Left lobe of liver (tissue), 2 donors: ENCODE data around the gene ZNF595. TPM values are rescaled to one million over a fixed set of nuclear protein-coding genes. Genes with fewer than 3 reads are reported as not detected.
"Not testable (repeated sequence)": the region's sequence is repeated elsewhere in the genome, so short reads cannot be mapped to it uniquely, and the experiment has no call there.

Experiments
- ATAC-seq: fragments of 200-7000 bp; cut with Tn5 transposase; one replicate; pipeline ENCODE4 v1.9.1; 2020; ENCODE audit warnings: mild to moderate bottlenecking, moderate library complexity
- DNase-seq: peaks from one replicate; pipeline ENCODE4 v3.0.0-alpha.2; 2020; ENCODE audit warnings: low spot score
- total RNA-seq: library from RNA; stranded (reverse); gene quantifications from one replicate; pipeline ENCODE4 v1.2.1, GENCODE V29; 2021
- donor health status: DM: no; HTN: no; CAD: no; lungs with moderate emphysema.
- donor health status: DM: no; HTN: yes; CAD: no.

The ZNF595 gene
- total RNA-seq, 1 donor from 2014 or later: 5.4 TPM

DNA sequence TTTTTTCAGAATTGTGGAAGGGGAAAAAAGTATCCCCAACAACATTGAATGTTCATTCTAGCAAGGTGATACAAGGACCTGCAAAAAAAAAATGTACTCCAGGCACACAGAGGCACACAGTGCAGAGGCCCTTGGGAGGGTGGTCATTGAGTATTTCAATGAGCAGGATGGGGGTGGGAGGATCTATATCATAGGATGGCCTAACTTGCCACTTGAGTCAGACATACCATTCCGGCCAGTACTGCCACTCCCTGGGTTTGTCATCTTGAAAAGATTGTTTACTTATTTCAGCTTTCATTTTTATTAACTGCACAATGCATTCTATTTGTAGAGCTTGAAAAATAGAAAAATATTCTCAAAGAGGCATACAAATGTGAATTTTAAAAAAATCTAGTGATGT is 18.7 kb downstream of the ZNF595 start:
- ATAC-seq (no peak), DNase-seq (no peak)

DNA sequence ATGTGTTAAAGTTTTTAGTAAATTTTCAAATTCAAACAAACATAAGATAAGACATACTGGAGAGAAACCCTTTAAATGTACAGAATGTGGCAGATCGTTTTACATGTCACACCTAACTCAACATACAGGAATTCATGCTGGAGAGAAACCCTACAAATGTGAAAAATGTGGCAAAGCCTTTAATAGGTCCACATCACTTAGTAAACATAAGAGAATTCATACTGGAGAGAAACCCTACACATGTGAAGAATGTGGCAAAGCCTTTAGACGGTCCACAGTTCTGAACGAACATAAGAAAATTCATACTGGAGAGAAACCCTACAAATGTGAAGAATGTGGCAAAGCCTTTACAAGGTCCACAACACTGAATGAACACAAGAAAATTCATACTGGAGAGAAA is 32.8 kb downstream of the ZNF595 start:
- DNase-seq (no peak), ATAC-seq (no peak)

DNA sequence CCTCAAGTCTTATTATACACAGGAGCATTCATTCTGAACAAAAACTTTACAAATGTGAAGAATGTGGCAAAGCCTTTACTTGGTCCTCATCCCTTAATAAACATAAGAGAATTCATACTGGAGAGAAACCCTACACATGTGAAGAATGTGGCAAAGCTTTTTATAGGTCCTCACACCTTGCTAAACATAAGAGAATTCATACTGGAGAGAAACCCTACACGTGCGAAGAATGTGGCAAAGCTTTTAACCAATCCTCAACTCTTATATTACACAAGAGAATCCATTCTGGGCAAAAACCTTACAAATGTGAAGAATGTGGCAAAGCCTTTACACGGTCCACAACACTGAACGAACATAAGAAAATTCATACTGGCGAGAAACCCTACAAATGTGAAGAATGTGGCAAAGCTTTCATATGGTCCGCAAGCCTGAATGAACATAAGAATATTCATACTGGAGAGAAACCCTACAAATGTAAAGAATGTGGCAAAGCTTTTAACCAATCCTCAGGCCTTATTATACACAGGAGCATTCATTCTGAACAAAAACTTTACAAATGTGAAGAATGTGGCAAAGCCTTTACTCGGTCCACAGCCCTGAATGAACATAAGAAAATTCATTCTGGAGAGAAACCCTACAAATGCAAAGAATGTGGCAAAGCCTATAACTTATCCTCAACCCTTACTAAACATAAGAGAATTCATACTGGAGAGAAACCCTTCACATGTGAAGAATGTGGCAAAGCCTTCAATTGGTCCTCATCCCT is 33.6 kb downstream of the ZNF595 start:
- ATAC-seq, DNase-seq: not testable (repeated sequence)

DNA sequence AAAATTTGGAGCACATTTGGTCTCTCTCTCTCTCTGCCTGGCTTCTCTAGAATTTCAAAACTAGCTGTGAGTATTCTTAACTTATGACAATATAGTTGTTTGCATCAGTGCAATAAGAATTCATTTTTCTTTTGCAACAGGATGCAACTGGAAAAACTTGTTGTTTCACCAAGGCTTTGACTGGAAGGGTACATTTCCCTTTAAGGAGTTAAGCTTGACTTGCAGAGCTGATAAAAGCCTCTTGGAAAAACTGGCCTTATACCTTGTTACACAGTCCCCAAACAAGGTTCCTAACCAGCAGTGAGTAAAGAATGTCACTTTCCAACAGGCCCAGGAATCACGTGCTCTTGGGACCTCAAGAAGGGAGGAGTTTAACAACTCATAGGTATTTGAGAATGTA is 45.3 kb downstream of the ZNF595 start:
- DNase-seq: no peak
- ATAC-seq: no peak

DNA sequence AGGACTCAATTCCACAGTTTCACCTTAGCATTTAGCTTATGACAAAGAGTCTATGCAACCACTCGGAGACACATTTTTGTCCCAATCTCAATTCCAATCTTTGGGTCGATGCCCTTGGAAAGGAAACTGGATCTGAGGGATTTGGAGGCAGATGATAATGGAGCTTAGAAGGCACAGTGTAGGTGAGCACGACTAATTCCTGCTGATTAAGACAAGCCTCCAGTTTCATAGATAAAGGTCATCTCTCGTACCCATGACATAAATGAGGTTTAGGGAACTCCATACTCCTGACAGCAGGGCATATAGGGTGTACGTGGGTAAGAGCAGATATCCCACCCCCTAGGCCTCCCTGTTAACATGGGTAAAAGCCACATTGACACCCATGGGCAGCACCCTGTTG is 46.7 kb downstream of the ZNF595 start:
- DNase-seq (no peak), ATAC-seq (no peak)

DNA sequence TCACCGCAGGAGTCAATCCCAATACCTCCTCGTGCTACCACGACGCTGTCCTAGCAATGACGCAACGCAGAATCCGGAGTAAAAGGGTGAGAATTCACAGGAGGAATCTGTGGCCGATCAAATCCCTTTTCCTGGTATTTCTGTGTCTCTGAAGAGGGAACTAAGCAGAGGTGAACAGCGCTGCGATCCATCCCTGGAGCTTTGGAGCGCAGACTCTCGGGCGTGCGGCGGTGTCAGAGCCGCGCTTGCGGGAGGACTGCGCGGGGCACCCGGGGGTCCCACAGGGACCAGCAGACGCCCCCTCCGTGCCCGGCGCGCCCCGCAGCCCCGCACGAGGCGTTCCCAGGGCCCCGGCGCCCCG is 53.9 kb downstream of the ZNF595 start:
- no peak for DNase-seq
- no peak for ATAC-seq

DNA sequence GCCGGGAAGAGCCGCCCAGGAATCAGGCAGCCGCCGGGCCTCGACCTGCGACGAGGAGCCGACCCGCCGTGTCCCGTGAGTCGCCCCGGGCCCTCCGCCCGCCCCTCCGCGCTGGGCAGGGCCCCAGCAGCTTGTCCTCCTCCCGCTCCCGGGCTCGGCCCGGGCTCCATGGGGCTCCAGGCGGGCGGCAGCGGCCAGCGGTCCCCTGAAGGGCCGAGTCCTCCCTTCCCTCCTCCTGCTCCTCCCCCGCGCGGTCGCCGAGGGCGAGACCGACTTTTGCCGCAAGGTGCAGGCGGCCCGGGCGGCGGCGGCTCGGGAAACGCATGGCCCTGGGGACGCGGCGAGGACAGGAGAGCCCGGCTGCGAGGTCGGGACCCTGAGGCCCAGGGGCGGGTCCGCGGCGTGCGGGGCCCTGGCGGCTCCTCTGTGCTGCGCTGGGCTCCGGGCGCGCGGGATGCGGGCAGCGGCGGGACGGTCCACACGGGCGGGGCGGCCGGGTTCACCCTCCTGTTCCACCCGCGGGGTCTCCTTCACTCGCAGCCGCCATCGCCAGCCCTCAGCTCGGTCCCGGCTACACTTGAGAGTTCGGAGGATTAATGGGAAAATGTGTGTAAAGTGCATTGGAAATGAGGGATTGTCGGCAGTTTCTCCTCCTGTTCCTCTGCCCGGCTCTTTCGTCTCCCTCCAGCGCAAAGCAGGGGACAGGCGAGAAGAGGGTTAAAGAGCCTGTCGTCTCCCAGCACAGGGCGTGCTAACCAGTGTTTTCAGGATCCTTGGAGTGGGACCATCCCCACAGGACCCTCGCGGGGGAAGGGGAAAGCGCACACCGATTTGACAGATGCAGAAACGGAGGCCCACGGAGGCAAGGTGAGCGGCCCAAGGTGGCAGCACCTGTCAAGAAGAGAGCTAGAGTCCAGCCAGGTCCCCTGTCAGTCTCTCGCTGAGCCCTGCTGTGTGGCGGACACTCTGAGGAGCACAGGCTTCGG is 54.6 kb downstream of the ZNF595 start:
- no peak for ATAC-seq
- DNase-seq: no peak

DNA sequence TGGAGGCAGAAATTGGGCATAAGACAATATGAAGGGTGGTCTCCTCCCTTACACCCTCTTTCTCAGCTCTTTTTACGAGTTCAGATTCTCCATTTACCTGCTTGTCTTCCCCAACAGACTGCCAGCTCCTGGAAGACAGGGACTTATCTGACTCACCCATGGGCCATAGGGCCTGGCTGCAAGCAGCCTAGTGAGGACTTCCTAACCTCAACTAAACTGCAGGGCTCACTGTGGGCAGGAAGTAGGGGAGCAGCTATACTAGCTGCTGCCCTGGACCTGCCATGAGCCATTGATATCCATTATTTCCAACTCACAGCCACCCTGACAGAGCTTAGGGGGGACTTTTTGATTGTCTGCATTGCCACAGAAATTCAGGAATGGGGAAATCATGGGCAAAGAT is 59.6 kb downstream of the ZNF595 start:
- DNase-seq: no peak
- ATAC-seq: no peak

DNA sequence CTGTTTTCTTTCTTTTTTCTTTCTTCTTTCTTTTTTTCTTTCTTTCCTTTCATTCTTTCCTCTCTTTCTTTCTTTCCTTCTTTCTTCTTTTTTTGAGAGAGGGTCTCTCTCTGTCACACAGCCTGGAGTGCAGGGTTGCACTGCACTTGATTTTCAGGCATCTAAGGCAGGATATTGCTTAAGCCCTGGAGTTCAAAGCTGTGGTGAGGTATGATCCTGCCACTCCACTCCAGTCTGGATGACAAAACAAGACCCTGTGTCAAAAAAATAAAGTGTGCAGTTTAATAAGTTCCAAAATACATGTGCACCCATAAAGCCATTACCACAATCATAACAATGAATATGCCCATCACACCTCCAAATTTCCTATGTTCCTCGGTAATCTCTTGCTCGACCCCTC is 60.6 kb downstream of the ZNF595 start:
- ATAC-seq: no peak

DNA sequence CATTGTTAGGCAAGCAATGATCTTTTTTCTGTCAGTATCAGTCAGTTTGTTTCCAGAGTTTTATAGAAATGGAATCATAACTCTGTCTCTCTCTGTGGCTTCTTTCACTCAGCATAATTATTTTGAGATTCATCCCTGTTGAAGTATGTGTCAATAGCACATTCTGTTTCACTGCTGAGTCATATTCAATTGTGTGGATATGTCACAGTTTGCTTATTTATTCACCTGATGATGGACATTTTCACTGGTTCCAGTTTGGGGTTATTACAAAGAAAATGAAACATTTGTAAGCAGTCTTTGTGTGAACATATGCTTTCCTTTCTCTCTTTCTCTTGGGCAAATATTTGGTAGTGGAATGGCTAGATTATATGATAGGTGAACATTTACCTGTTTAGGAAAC is 61.0 kb downstream of the ZNF595 start:
- no peak for DNase-seq
- ATAC-seq: no peak

More for the DNA sequence above, 60.6 kb downstream of the ZNF595 start:
- DNase-seq: no peak

DNA sequence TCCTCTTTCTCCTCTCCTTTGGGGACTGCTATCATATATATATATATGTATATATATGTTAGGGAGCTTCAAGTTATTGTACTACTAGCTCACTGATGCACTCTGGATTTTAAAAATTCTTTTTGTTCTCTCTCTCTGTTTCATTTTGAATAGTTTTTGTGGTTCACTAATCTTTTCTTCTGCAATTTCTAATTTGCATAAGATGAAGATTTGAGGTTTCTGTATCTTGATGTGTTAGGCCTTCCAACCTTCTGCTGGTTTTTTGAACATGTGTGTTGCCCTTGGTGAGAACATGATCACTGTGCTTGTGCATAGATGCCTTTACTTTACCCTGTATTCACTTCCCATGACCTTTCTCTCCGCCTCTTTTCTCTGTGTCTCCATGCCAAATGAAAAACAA is 63.4 kb downstream of the ZNF595 start:
- no peak for ATAC-seq

DNA sequence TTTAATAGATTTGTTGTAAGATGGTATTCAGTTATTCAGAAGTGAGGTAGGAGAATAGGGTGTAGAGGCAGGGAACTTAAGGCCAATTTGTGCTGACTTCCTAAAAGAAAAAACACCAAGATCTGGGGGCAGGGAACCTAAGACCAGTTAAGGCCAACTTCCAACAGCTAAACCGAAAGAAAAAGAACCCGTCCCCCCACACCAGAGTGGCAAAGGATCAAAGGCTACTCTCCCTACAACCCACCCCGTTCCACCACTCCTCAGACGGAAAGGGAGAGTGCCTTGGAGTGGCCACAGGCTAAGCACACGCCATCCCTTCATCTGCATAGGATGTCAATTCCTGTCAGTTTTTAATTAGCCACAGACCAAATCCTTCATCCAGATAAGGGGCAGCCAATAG is 67.5 kb downstream of the ZNF595 start:
- ATAC-seq: no peak
- no peak for DNase-seq

More for the DNA sequence above, 63.4 kb downstream of the ZNF595 start:
- no peak for DNase-seq

DNA sequence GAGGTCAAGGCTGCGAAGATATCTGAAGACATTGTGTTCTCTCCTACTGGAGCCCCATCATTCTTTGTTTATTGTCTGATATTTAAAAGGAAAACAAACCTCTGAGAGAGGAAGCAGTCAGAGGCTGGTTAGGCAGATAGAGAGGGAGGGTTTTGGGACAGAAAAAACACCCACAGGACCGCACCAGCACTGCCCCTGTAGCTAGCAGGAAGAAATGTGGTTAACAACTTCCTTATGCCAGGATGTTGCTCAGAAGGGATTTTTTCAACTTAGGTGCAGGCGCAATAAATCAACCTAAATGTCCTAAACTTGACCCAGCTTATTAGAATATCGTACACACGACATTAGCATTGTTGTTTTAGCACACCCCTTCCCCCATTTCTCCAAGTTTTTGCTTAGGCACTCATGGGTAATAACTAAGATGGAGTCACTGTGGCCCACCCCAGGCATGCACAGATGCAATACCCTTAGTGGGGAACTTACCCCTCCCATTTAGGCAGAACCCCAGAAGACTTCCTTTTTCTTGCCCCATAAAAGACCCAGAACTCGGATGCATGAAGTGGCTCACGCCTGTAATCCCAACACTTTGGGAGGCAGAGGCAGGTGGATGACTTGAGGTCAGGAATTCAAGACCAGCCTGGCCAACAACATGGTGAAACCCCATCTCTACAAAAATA is 68.4 kb downstream of the ZNF595 start:
- DNase-seq (no peak), ATAC-seq (no peak)

DNA sequence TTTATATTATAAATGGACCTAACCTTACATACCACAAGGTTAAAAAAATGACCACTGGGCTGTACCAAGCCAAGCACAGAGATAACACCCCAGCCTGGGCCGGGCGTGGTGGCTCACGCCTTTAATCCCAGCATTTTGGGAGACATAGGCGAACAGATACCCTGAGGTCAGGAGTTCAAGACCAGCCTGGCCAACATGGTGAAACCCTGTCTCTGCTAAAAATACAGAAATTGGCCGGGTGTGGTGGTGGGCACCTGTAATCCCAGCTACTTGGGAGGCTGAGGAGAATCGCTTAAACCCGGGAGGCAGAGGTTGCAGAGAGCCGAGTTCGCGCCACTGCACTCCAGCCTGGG is 70.8 kb downstream of the ZNF595 start:
- DNase-seq, ATAC-seq: not testable (repeated sequence)

DNA sequence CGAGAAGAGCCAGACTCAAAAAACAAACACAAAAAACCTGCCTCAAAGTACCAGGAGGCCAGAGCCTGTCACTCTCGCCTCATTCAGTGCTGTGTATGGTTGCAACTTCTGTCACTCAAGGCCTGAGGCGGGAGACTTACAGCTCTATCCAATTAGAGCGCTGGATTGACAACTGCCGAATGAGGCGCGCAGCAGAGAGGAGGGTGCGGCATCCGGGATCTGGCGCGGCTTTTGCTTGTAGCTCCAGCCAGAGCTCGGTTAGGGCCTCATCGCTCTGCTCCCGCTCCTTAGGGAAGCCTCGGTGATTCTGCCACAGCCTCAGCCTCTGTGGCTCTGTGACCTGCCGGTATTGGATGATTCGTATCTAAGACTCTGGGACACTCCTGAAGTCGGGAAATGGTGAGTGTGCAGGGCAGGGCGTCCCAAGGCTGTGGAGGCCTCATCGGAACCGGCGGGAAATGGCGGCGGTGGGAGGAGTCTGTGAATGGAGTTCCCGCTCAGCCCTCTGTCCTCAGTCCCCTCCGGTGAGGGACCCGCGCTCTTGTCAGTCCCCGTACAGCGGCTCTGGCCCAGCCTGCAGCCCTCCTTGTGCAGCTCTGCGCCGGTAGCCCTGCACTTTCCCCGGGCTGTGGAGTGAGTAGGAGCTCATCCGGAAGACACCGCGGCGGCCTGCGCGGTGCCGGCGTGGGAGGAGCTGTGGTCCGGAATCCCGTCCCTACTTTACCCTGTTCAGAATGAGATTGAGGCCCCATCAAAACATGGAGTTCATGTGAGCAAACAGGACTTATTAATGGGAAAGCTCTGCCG is 71.4 kb downstream of the ZNF595 start, which contains the start of gene ZNF718:
ZNF718 (plus strand) TSS at position 227 of the 807 bp plus-strand sequence; CDS start at position 397, 170 bp downstream.
- DNase-seq (peak; percentile 96), ATAC-seq (peak; percentile 96)

DNA sequence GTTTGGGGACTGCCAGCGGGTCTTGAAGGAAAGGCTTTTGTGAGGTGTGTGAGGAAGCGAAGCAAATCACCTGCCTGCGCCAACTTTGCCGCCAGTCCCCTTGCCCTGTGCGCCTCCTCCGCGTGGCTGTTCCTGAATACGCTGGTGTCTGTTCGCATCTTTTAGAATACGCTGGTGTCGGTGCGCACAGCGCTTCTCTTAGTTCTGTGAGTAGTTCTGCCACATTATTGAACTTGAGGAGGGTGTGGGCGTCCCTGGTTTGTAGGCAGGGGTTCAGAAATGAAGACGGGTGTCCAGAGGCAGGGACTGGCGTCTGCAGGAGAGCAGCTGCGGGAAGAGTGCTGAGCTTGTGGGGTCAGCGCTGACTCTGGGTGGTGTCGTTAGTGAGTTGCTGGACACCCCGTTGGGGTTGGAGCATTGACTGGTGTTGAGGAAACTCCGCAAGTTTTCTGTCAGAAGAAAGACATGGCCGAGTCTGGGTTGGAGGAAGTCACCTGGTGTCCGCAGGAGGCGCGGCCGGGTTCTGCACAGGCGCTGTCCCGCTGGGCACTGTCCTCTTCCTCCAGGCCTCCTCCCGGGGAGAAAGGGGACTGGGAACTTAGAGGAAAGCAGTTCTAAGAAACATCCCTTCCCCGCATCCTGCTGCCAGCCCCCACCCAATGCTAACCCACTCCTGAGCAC is 72.1 kb downstream of the ZNF595 start:
- peak; percentile 54 for DNase-seq
- peak; percentile 38 for ATAC-seq

DNA sequence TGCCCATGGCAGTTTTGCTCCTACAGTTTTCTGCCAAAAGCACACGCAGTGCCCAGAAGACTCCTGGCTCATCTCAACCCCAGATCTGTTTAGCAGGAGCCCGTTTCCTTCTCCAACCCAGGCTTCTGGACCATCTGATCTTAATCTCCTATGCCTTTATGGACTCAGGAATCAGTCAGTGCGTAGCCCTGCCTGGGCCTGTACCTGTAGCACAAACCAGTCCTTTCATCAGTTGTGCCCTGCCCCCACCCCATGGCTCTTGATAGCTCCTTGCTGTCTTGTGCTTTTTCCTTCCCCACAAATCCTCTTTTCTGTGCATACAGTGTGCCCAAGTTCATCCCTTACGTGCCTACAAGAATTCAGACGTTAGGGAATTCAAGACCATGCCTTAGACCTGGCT is 72.7 kb downstream of the ZNF595 start:
- DNase-seq: no peak
- ATAC-seq: no peak

DNA sequence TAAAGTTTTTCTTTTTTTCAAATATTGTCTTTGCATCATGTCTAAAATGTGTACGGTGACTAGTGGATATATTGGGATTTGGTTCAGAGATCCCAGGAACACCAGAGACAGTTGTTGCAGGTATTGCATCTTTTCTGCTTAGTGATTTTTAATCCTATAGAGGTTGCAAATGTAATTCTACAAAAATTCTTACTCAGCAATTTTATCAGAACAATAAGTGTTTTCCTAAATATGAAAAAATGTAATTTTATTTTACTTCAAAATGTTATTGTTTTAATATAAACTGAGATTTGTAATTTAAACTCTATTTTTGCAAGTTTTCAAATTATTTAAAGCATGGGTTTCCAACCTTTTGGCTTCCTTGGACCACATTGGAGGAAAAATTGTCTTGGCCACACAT is 79.4 kb downstream of the ZNF595 start:
- DNase-seq (no peak), ATAC-seq (no peak)
